ENCODE data around the gene CEP95.

GRCh38 chr17:64574646-64575045 is 67.9 kb downstream of the CEP95 start:
- TF ChIP-seq POLR2A (IDR thresholded peaks at IDR 0.05) = no peak
- TF ChIP-seq CTCF (IDR thresholded peaks at IDR 0.05) = no peak

All from thyroid gland (tissue), 4 donors.